HG02943 (cell line): ENCODE measurements around the gene ARPC1B.
"Not testable (repeated sequence)": the region's sequence is repeated elsewhere in the genome, so short reads cannot be mapped to it uniquely, and the experiment has no call there.

ENCODE experiments used
- ATAC-seq: cut with Tn5 transposase; IDR thresholded peaks from one replicate; pipeline ENCODE4 v1.9.1; 2021; ENCODE audit warnings: mild to moderate bottlenecking, low read depth, moderate library complexity; ENCODE audit not compliant: unreplicated experiment

The ARPC1B gene

DNA sequence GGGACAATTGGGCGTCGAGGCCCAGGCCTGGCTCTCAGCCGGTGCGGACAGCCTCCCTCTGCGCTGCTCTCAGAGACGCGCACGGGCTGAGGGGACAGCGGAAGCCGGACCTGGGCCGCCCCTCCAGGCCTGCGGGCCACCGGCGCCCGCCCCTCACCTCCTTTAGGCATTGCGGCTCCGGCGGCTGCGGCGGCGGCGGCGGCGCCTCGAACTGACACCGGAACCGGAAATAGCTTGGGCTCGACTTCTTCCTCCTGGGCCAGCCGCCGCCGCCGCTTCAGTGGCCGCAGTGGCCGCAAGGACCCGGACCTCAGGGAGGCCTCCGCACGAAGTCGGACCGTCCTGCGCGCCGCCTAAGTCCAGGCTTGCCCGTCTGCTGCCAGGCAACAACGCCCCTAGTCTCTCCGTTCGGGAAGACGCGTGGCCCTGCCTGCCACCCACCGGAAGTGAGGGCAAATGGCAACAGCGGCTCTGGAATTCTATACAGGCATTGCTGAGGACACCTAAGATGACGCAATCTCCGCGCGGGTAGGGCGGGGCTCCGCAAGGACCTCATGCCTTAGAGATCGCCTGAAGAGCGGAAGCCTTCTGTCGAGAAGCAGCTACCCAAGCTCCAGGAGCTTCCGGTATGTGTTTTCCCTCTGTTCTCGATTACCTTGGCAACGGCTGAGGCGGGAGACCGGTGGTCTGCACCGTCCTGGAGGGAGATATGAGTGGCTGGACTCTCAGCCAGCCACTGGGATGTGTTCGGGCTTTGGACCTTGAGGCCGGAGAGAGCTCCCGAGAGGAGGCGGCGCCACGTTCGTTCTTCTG, 34.1 kb downstream of the ARPC1B start, which contains the start of the genes BUD31 and PDAP1:
Gene BUD31, plus strand, starts transcription at position 591 of the 813 bp plus-strand sequence. CDS start 2,124 bp downstream, outside the sequence.
Gene PDAP1, minus strand, starts transcription at position 219 of the 813 bp plus-strand sequence. Its CDS starts 49 bp downstream, at position 170.
- peak; percentile 78 for ATAC-seq

DNA sequence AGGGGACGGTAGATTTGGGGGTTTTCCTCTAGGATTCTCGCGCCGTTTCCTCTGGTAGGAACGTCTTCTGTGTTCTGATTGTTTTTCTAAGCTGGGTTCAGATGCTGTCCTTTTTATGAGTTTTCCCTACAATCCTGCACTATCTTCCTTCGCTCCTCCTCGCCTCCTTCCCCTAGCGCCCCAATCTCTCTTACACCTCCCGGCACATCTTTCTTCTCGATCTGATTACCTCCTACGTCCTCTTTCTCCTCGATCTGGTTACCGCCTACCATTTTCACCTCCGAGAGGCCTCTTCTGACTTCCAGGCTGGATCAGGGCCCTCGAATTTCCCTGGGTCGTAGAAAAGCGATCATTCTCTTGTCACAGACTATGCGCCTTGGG, 34.7 kb downstream of the ARPC1B start:
- ATAC-seq, result no peak

DNA sequence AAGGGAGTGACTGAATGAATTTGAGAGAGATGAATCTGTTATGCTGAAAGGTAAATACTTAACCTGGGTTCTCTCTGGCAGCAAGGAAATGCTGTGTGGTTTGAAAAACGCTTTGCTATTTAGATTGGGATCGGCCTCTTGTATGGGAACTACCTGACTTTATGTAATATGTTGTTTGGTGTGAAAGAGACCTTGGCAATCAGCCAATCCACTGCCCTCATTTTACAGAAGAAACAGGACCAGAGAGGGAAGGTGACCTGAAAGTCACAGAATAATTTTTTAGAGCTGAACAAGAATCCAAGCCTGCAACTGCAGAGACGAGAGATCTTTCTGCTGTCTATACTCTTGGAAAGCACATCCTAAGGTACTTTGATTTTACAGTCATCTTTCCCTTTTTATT, 35.3 kb downstream of the ARPC1B start:
- no peak for ATAC-seq

DNA sequence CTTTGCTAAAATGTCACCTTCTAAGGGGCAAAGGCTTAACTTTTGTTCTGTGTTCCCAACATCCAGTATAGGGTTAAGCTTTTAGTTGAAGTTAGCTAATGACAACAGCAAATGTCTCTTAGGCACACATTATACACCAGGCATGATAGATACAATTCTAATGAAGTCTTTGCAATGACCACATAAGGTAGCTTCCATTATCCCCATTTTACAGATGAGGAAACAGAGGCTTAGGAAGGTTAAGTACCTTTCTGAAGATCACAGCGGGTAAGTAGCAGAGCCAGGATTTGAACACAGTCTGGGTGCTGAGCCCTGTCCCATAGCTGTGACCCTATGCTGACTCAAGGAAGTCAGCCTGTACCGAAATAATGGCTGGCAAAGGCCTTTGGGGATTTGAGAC, 36.1 kb downstream of the ARPC1B start:
- ATAC-seq, result no peak

DNA sequence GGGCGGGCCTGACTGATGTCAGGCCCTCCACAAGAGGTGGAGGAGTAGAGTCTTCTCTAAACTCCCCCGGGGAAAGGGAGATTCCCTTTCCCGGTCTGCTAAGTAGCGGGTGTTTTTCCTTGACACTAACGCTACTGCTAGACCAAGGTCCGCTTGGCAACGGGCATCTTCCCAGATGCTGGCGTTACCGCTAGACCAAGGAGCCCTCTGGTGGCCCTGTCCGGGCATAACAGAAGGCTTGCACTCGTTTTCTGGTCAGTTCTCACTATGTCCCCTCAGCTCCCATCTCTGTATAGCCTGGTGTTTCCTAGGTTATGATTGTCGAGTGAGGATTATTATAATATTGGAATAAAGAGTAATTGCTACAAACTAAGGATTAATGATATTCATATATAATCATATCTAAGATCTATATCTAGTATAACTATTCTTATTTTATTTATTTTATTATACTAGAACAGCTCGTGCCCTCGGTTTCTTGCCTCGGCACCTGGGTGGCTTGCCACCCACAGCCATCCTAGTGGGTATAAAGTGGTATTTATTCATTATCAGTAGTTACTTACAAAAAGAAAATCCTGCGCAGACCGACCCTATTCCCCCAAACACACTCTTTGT, 41.1 kb downstream of the ARPC1B start:
- not testable (repeated sequence) for ATAC-seq

DNA sequence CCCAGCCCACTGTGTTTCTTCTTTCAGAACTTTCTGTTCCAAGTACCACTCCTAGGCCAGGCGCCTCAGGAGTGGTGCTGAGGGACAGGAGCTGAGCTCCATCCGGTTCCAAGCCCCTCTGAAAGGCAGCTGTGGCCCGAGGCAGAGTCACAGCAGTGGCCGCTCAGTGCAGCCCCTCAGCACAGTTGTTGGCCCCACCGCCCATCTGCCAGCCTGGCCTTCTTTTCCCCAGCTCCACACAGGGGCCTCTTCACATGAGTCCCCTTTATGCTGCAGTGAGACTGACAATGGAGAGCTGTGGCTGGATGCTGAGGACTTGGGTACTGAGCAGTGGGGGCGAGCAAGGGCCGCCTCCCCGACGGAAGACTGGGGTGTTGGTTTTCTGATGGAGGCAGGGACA, 43.7 kb downstream of the ARPC1B start:
- ATAC-seq, result no peak

DNA sequence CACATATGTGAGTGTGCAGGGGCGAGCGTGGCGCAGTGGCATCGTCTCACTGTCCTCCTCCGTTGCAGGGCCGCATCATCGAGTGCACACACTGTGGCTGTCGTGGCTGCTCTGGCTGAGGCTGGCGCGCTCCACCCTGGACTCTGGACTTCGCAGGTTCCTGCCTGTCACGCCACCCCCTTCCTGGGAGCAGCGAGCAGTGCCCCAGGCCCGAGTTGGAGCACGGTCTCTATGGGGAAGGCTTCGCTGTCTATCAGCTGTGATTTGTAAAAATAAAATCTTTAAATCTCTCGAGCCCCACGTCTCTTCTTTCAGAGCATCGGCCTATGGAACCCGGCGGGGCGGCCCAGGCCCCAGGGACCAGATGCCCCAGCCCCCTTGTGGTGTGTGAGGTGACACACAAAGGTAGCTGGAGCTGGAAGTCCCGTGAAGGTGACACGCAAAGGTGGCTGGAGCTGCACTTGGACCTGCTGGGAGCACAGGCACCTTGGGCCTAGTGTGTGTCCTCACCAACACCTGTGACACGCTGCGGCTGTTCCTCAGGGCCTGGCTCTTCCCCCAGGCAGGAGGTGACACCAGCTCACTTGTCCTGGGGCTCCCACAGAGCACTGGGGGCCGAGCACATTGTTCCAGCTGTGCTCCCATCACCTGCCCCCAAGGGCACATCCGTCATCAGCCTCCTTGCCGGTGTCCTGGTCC, 44.9 kb downstream of the ARPC1B start:
- no peak for ATAC-seq

DNA sequence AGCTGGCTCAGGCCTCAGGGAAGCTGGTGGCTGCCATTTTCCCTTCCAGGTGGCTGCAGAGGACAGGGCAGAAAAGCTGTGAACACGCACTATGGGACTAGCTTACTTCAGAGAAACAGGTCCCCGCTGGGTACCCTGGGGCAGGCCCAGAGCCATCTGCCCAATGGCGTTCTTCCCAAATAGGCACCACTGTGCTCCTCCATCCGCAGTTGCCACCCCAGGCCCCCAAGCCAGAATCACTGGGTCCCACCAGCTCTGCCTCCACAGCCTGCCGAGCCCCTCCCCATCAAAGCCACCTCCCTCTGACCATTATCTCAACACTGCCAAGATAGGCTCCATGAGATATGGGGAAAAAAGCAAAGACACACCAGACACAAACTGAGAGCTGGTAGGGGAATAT, 45.7 kb downstream of the ARPC1B start:
- ATAC-seq, result no peak

DNA sequence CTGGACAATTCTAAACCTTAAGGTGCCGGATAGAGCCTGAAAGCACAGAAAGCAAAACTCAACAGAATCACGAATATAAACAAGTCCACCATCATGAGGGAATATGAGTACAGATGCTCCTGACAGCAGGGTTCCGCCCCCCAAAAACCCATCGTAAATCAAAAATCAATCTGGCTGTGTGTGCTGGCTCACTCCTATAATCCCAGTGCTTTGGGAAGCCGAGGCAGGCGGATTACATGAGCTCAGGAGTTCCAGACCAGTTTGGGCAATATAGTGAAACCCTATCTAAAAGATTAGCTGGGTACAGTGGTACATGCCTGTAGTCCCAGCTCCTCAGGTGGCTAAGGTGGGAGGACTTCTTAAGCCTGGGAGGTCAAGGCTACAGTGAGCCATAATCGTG, 46.5 kb downstream of the ARPC1B start:
- ATAC-seq, result no peak

DNA sequence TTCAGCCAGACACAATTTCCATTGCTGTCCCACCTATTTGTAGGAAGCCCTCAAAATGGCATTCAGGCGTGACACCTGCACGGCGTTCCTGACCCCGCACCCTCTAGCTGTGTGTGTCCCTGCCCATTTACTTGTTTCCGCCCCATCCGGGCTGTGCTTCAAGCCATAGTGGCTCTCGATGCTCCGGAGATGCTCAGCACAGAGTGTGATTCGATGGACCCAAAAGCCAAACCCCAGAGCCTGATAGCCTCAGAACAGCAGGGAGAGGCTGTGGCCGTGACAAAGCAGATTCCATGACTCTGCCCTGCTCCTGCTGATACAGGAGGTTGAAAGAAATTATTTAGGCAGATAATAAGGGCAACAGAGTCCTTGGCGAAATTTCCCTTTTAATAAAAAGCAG, 47.7 kb downstream of the ARPC1B start:
- ATAC-seq, result no peak

DNA sequence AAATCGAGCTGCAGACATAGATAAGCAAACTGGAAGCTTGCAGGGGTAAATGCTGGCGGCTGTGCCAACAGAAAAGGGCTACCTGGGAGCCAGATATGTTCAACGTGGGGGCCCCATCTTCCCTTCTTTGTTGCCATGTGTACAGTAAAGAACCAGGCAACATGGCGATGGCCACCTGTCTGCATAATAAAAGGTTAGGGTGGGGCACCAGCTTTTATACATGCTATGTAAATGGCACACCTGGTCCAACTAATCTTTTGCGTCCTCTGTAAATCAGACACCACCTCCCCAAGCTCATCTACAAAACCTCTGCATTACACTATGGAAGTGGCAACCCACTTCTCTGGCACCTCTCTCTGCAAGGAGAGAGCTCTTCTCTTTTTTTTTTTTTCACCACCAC, 48.1 kb downstream of the ARPC1B start:
- no peak for ATAC-seq

DNA sequence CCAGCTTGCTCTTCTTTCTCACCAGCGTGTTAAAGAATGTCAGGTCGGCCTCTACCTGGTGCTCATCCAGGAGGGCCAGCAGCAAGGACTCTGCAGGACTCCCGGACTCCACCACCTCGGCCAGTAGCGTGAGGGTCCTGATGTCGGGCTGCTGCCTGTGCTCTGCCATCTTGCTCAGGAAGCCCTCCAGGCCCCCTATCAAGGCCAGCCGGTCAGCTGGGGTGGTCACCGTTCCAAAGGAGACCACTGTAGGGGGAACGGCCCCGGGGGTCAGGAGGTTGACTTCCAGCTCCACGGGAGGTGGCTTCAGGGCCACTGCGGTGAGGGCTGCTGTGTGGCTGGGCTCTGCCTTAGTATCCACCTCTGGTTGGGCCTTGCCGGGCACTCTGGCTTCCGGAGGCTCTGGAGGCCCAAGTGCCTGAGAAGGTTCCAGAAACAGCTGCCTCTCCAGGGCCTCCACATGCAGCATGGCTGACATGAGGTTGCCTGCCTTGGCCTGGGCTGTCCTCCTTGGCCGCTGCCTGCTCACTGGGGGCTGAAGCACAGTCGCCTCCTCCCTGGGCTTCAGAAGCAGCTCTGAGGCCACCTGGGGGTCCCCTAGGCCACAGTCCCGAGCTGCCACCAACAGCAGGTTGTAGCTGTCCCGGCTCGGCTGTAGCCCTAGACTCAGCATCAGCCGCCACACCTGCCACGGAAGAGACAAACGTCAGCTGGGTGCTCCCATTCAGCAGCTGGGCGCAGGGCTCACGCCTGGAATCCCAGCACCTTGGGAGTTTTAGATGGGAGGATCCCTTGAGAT, 50.6 kb downstream of the ARPC1B start:
- no peak for ATAC-seq

DNA sequence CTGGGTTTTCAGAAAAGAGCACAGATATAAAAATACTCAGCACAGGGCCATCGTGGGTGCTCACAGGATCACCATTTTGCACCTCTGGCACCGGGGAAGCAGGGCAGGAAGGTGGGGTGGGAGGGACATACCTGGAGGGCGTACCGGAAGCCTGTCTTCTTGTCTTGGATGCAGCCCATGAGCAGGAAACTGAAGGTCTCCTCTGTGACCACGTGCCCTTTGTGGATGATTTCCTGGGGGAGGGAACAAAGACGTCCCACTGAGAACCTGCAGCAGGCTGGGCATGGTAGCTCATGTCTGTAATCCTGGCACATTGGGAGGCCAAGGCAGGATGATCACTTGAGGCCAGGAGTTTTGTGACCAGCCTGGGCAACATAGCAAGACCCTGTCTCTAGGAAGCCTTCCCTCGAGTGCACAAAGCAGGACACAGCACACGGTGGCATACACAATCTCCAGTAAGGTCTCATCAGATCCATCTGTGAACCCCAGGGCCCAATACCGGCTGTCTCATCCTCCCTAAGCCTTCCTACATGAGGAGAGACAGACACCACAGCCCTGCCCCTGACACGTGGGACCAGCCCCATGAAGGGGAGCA, 54.5 kb downstream of the ARPC1B start:
- no peak for ATAC-seq

DNA sequence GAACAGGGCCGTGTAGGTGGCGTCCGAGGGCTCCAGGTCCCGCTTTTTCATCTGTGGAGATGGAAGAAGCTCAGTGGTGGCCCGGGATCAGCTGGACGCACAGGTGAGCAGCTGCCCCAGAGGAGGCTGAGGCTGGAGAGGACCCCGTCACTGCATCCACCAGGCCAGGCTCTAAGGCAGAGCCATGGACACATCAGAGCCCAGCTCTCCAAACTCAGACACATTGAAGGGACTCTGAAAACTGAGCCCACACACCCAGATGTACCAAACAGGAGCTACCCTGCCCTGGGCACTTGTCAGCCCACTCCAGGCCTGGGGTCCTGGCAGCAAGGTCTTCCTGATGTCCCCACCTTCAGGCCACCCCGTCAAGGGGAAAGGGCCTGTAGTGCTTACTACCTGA, 55.2 kb downstream of the ARPC1B start:
- ATAC-seq, result no peak

DNA sequence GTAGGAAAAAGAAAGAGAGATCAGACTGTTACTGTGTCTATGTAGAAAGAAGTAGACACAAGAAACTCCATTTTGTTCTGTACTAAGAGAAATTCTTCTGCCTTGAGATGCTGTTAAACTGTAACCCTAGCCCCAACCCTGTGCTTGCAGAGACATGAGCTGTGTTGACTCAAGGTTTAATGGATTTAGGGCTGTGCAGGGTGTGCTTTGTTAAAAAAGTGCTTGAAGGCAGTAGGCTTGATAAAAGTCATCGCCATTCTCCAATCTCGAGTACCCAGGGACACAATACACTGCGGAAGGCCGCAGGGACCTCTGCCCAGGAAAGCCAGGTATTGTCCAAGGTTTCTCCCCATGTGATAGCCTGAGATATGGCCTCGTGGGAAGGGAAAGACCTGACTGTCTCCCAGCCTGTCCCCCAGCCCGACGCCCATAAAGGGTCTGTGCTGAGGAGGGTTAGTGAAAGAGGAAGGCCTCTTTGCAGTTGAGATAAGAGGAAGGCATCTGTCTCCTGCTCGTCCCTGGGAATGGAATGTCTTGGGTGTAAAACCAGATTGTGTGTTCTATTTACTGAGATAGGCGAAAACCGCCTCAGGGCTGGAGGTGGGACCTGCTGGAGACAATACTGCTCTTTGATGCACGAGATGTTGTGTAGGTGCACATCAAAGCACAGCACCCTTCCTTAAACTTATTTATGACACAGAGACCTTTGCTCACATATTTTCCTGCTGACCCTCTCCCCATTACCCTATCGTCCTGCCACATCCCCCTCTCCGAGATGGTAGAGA, 57.4 kb downstream of the ARPC1B start:
- ATAC-seq, result not testable (repeated sequence)

DNA sequence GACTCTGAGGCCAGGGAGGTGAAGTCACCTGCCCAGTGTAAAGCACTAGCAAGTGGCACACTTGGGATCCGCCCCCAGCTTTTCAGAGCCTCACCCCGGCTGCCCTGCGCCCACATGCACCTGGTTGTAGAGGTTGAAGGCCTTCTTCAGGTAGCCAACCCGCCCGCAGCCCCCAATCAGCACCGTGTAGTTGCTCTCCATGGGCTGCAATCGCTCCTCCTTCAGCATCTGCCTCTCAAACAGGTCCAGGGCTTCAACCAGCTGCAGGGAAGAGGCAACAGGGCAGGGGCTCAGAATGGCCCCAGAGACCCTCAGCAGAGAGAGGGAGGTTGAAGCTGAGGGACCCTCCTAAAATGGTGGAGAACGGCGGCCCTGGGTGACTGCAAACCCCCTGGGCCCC, 58.6 kb downstream of the ARPC1B start:
- ATAC-seq, result no peak

DNA sequence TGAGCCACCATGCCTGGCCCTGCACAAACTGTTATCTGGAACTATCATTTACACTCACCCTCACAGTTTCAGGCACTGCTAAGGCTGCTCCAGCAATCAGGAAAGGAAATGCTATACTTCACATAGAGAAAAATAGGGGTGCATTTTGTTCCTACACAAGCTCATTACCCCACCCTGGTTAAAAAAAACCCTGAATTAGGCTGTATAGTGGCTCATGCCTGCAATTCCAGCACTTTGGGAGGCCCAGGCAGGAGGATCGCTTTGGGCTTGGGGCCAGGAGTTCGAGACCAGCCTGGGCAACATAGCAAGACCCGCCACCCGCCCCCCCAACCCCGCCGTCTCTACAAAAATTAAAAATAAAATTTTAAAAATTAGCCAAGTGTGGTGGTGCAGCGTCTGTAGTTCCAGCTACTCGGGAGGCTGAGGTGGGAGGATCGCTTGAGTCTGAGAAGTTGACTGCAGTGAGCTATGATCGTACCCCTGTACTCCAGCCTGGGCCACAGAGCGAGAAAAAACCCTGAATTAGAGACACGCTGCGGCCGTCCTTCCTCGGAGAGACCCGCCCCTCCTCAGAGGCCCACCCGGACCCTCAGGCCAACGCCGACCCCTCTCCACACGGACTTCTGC, 63.5 kb downstream of the ARPC1B start:
- no peak for ATAC-seq

DNA sequence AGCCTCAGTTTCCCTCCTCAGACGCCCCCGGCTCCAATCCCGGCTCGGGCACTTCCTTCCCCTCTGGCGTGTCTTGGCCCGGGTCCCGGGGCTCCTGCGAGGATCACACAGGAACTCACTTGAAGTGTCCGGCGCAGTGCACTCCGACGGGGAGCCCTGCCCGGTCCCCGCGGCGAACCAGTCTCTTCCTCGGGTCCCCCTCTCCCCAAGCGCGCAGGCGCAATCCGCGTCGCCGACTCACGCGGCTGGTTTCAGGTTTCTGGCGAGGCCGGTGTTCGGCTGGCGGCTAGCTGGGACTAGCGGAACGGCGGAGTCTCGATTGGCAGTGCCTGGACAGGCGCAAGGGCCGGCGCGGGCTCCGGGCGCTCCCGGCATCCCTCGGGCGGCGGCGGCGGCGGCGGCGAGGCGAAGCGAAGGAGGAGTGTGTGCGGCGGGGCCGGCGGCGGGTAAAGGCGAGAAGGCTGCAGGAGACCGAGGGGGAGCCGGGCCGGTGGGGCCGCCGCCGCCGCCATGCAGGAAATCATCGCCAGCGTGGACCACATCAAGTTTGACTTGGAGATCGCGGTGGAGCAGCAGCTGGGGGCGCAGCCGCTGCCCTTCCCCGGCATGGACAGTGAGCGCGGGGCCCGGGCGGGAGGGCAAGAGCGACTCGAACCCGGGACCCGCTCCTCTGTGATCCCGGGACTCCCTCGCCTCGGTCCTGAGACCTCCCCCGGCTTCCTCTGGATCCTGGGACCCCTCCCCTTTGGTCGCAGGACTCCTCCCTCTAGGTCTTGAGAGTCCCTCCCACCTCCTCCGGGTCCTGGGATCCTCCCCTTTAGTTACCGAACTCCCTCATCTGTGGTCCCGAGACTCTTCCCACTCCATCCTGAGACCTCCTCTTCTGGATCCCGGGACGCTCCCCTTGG, 64.3 kb downstream of the ARPC1B start, which contains the start of the genes CPSF4 and PTCD1:
Gene CPSF4, plus strand, starts transcription at position 371 of the 908 bp plus-strand sequence. Its CDS starts 140 bp downstream, at position 511.
Gene PTCD1, minus strand, starts transcription at position 226 of the 908 bp plus-strand sequence. CDS start 3,556 bp downstream, outside the sequence.
- peak; percentile 76 for ATAC-seq
